Activated T-cell treated with anti-CD3 and anti-CD28 coated beads for 48 hours (primary cell): ENCODE results near the gene ZC3H12D.
"Not testable (repeated sequence)": the region's sequence is repeated elsewhere in the genome, so short reads cannot be mapped to it uniquely, and the experiment has no call there.

ENCODE experiments used
- DNase-seq: peaks from one replicate; pipeline ENCODE4 v3.0.0-alpha.2; 2020; ENCODE audit warnings: low read depth

The ZC3H12D gene

GRCh38 chr6:149459761-149460160 lies 25.1 kb downstream of the ZC3H12D start:
- DNase-seq, result no peak

- no peak for DNase-seq
These were observed 26.0 kb downstream of the ZC3H12D start for GRCh38 chr6:149458806-149459205.

GRCh38 chr6:149458196-149458595 lies 26.6 kb downstream of the ZC3H12D start:
- DNase-seq, result no peak

GRCh38 chr6:149457316-149457884 lies 27.4 kb downstream of the ZC3H12D start:
- DNase-seq, result no peak

- DNase-seq, result no peak
These were observed 28.3 kb downstream of the ZC3H12D start for GRCh38 chr6:149456311-149457021.

- DNase-seq, result no peak
These were observed 29.6 kb downstream of the ZC3H12D start for GRCh38 chr6:149455031-149455732.

GRCh38 chr6:149454346-149454848 lies 30.4 kb downstream of the ZC3H12D start:
- no peak for DNase-seq

GRCh38 chr6:149453597-149454345 lies 31.0 kb downstream of the ZC3H12D start:
- no peak for DNase-seq

GRCh38 chr6:149452037-149452939 lies 32.5 kb downstream of the ZC3H12D start:
- DNase-seq, result no peak

GRCh38 chr6:149451376-149452036 lies 33.3 kb downstream of the ZC3H12D start:
- no peak for DNase-seq

GRCh38 chr6:149450679-149451375 lies 34.0 kb downstream of the ZC3H12D start:
- no peak for DNase-seq

GRCh38 chr6:149449831-149450678 lies 34.8 kb downstream of the ZC3H12D start:
- no peak for DNase-seq

GRCh38 chr6:149448821-149449453 lies 35.9 kb downstream of the ZC3H12D start:
- DNase-seq, result no peak

GRCh38 chr6:149446791-149447376 lies 37.9 kb downstream of the ZC3H12D start:
- DNase-seq, result no peak

GRCh38 chr6:149445573-149445972 lies 39.2 kb downstream of the ZC3H12D start:
- DNase-seq, result no peak

- DNase-seq, result no peak
These were observed 39.7 kb downstream of the ZC3H12D start for GRCh38 chr6:149445095-149445466.

GRCh38 chr6:149444360-149445094 lies 40.3 kb downstream of the ZC3H12D start:
- not testable (repeated sequence) for DNase-seq
